ENCODE measurements around the gene NOC2L.
A peak's percentile ranks its signal among the peaks of the same experiment; 100 is the strongest.

NOC2L gene

DNA sequence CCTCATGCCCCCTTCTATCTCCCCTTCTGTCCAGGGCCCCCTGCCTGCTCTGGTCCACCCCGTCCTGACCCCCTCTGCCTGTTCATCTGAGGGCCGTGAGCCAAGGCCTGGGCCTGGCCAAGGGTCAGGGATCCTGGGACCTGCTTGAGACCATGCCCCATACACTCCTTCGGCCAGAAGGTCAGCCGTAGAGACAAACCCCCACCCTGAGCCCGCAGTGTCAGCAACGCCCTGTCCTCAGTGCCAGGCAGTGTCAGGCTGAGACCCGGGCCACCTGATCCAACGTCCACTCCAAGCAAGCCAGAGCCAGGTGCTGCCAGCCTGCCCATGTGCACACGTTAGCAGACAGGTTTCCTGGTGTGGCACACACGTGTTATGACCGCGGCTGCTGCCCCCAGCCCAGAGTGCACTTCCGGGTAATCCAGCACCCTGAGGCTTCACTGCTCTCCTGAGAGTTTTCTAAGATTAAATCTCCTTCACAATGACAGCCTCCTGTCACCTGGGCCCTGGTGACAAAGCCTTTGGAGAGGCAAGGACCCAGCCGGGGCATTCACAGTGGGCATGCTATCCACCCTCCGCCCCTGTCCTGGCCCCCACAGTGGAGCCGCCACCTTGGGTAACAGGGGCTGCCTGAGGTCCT is 45.4 kb downstream of the NOC2L start:
- FAIRE-seq (no peak), DNase-seq (ENCODE audit: insufficient read length, low spot score) (no peak)
- TF ChIP-seq, protein P1, sequence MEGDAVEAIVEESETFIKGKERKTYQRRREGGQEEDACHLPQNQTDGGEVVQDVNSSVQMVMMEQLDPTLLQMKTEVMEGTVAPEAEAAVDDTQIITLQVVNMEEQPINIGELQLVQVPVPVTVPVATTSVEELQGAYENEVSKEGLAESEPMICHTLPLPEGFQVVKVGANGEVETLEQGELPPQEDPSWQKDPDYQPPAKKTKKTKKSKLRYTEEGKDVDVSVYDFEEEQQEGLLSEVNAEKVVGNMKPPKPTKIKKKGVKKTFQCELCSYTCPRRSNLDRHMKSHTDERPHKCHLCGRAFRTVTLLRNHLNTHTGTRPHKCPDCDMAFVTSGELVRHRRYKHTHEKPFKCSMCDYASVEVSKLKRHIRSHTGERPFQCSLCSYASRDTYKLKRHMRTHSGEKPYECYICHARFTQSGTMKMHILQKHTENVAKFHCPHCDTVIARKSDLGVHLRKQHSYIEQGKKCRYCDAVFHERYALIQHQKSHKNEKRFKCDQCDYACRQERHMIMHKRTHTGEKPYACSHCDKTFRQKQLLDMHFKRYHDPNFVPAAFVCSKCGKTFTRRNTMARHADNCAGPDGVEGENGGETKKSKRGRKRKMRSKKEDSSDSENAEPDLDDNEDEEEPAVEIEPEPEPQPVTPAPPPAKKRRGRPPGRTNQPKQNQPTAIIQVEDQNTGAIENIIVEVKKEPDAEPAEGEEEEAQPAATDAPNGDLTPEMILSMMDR (IDR thresholded peaks at IDR 0.05; ENCODE audit: insufficient read depth, missing control alignments): no peak

GRCh38 chr1:912740-913301 is 46.2 kb downstream of the NOC2L start:
- FAIRE-seq (no peak), DNase-seq (ENCODE audit: insufficient read length, low spot score) (no peak)
- TF ChIP-seq, protein P1 (IDR thresholded peaks at IDR 0.05; ENCODE audit: insufficient read depth, missing control alignments): no peak

- peak; percentile 22 for DNase-seq (ENCODE audit: insufficient read length, low spot score)
- FAIRE-seq: no peak
- TF ChIP-seq, protein P1 (IDR thresholded peaks at IDR 0.05; ENCODE audit: insufficient read depth, missing control alignments): no peak
Observed at GRCh38 chr1:911875-912739, 46.9 kb downstream of the NOC2L start.

DNA sequence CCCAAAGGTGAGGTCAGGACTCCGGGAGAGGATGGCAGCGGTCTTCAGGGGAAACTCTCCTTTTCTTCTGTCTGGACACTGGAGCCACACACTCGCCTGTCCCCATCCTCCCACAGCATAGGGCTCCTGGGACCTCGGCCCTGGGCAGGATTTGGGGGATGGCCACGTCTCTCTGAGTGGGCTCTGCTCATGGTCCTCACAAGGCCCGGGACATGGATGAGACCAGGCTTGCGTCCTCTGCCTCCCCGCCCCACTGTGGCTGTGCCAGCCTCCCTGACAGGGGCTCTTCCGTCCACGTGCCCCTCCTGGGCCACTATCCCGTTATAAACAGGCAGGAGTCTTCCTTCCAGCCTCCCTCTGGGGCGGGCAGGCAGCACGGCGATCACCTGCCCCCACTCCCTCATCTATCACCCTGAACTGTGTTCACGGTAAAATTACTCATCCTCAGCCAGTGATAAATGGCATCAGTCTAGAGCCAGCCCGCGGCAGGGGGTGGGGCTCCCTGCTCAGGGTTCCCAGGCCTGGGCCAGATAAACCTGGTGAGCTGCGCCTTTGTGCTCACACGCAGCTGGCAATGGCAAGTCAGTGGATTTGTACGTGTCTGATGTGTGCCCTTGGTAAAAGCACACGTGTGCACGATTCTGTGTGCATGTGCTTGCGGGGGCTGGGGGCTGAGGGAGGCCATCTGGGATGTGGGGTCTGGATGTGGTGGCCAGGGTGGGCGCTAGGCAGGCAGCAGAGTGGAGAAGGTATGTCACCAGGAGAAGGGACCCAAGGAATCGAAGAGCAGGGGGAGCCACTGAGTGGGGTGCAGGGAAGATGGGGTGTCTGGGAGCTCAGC is 48.0 kb downstream of the NOC2L start:
- TF ChIP-seq, protein P1 (IDR thresholded peaks at IDR 0.05; ENCODE audit: insufficient read depth, missing control alignments): no peak
- FAIRE-seq (no peak), DNase-seq (ENCODE audit: insufficient read length, low spot score) (peak; percentile 9)

DNA sequence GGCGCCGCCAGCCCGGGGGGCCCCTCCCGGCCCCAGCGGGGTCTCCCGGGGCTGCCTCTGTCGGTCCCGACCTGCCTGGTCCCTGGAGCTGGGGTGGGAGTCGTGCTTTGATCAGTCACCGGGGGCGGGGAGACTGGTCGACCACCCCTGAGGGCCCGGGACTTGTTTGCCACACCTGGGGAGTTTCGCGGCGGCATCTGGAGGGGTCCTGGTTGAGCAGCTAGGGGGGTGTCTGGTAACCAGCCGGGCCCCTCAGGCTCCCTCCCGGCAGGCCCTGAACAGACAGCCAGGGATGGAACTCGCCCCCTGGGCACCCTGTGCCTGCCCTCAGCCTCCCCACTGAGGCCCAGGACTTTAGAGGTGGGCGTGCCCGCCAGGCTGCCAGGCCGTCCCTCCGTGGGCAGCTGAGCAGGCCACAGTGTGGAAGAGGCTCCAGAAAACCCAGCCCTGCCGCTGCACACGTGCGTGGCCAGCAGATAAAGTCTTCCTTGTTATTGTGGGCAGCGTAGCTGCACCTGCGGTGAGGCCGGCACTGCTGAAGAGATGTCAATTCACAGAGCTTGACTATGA is 48.7 kb downstream of the NOC2L start:
- FAIRE-seq (no peak), DNase-seq (ENCODE audit: insufficient read length, low spot score) (no peak)
- TF ChIP-seq, protein P1 (IDR thresholded peaks at IDR 0.05; ENCODE audit: insufficient read depth, missing control alignments): no peak

DNA sequence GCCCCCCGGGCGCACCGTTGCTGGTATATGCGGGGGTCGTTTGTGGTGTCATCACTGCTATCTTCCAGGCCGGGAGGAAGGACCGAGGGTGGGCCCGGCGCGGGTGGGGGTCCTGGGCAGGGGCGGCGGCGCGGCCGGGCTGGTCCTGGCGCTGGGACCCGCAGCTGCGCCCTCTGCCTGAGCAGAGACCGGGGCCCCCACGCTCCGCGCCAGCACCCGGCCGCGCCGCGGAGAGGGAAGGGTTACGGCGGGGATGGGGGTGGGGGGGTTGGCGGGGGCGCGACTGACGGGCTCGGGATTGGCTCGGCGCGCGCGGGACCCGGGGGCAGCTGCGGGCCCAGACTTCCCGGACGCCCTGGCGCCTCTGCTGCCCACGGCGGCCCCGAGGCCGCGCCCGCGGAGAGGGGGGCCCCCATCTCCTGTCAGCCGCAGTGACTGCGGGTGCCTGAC is 49.2 kb downstream of the NOC2L start:
- no peak for DNase-seq (ENCODE audit: insufficient read length, low spot score)

More for the DNA sequence above, 49.2 kb downstream of the NOC2L start:
- TF ChIP-seq, protein P1 (IDR thresholded peaks at IDR 0.05; ENCODE audit: insufficient read depth, missing control alignments): no peak
- FAIRE-seq: no peak
